ENCODE results near the gene URAD. TPM values are rescaled to one million over a fixed set of nuclear protein-coding genes. Genes with fewer than 3 reads are reported as not detected.

URAD gene
- total RNA-seq, 2 experiments from 2014 or later = not detected

DNA sequence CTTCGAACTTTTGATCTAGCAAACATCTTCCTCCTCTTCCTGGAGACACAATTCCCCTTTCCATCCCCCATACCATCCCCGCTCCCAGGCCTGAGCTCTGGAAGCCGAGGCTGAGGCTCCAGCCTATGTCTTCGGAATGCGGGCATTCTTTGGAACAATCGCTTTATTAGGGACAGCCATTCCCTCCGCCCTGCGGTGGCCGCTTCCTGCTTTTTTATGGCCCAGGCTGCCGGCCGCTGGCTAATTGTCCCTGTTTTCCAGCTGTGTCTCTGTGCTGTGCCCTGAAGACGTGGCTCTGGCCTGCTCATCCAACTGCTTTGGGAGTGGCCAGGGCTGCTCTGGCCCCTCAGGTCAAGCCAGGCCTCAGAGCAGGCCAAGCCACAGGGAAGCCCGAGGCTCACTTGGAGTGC lies 17.3 kb downstream of the URAD start:
- no peak for ATAC-seq
- TF ChIP-seq, protein P1, sequence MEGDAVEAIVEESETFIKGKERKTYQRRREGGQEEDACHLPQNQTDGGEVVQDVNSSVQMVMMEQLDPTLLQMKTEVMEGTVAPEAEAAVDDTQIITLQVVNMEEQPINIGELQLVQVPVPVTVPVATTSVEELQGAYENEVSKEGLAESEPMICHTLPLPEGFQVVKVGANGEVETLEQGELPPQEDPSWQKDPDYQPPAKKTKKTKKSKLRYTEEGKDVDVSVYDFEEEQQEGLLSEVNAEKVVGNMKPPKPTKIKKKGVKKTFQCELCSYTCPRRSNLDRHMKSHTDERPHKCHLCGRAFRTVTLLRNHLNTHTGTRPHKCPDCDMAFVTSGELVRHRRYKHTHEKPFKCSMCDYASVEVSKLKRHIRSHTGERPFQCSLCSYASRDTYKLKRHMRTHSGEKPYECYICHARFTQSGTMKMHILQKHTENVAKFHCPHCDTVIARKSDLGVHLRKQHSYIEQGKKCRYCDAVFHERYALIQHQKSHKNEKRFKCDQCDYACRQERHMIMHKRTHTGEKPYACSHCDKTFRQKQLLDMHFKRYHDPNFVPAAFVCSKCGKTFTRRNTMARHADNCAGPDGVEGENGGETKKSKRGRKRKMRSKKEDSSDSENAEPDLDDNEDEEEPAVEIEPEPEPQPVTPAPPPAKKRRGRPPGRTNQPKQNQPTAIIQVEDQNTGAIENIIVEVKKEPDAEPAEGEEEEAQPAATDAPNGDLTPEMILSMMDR (IDR thresholded peaks at IDR 0.05) = no peak
- ChIA-PET CTCF (interaction anchor here (2.1 to 7.0 kb wide), 3 partner anchors 13 to 144 kb away, joined by 9 to 46 read pairs (median 25); no protein-coding TSS in a partner anchor), POLR2A (interaction anchor here (0.6 kb wide), 1 partner anchor 637 kb away, joined by 5 read pairs; no protein-coding TSS in a partner anchor)
- no peak overlapping the region for H3K27ac Mint-ChIP-seq
- intact Hi-C loops (cut with micrococcal nuclease) = no loop called here
- no peaks in the 10 kb centered on the region for H3K36me3 Mint-ChIP-seq (ENCODE audit: low read depth)
- no peak for DNase-seq
- peaks cover 27% of the 10 kb centered on the region for H3K4me1 Mint-ChIP-seq (ENCODE audit: low read depth)
- H3K27me3 Mint-ChIP-seq = peaks cover 76% of the 10 kb centered on the region
- no peak overlapping the region for H3K4me3 Mint-ChIP-seq
- H3K9me3 Mint-ChIP-seq = no peaks in the 10 kb centered on the region

DNA sequence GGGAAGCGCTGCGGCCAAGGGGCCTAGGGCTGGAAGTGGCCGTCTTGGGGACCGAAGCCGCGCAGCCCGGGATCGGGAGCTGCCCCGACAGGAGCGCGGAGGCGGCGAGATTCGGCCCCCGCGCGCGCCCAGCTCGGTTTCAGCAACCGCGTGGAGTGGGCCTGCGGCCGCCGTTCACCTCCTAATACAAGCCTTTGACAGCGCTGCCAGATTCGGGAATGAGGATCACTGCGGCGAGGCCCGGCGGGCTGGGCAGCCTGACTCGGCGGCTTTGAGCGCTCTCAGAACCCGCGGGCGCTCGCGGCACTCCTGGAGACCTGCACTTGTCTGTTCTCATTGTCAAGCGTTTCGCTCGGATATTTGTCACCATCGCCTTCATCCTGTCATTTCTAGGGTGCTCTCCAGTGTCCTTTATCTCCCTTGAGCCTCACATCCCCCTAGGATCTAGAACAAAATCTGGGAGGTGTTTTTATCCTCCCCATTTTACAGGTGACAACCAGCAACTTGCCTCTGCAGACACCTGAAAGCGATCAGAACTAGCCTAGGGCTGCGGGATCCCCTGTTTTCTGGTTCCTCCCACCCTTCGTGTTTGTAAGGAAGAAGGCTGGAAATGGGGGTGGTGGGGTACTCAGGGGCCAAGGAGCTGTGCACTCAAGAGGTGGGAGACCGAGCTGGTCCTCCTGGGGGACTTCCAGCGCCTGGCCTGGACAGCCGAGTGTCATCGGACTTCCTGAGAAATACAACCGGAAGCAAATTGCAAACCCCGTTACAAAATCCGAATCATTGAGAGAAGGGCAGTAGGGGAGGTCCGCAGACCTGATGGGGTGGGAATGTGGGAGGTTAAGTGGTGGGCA lies 17.9 kb downstream of the URAD start:
- no peak for ATAC-seq
- H3K36me3 Mint-ChIP-seq (ENCODE audit: low read depth) = no peaks in the 10 kb centered on the region
- no peak overlapping the region for H3K27ac Mint-ChIP-seq
- peaks cover 76% of the 10 kb centered on the region for H3K27me3 Mint-ChIP-seq
- TF ChIP-seq, protein P1 (IDR thresholded peaks at IDR 0.05) = no peak
- H3K4me1 Mint-ChIP-seq (ENCODE audit: low read depth) = peaks cover 27% of the 10 kb centered on the region
- ChIA-PET POLR2A (interaction anchor here (1.0 kb wide), 1 partner anchor 43 kb away, joined by 3 read pairs; no protein-coding TSS in a partner anchor), CTCF (interaction anchor here (0.8 to 7.0 kb wide), 5 partner anchors 12 to 145 kb away, joined by 3 to 46 read pairs (median 3); no protein-coding TSS in a partner anchor)
- DNase-seq = no peak
- no peaks in the 10 kb centered on the region for H3K9me3 Mint-ChIP-seq
- no peak overlapping the region for H3K4me3 Mint-ChIP-seq
- intact Hi-C loops (cut with micrococcal nuclease) = no loop called here

DNA sequence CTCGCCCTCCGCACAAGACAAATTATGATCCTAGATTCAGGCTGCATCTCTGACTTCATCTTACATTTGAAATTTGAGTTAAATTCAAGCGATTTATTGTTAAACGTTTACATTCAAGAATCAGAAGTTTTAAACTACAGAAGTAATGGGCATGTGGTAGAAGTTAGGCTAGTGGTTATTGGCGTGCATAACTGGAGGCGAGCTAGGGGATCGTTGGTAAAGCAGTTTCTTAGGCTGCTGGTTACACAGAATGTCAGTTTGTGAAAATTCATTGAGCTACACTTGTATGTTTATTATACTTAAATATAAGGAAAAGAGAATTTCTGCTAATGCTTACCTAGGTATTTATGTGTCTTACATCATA lies 18.6 kb downstream of the URAD start:
- intact Hi-C loops (cut with micrococcal nuclease) = loop anchor here (5.0 kb wide), 2 partner anchors 43 to 173 kb away; no protein-coding TSS in a partner anchor
- ATAC-seq = no peak

DNA sequence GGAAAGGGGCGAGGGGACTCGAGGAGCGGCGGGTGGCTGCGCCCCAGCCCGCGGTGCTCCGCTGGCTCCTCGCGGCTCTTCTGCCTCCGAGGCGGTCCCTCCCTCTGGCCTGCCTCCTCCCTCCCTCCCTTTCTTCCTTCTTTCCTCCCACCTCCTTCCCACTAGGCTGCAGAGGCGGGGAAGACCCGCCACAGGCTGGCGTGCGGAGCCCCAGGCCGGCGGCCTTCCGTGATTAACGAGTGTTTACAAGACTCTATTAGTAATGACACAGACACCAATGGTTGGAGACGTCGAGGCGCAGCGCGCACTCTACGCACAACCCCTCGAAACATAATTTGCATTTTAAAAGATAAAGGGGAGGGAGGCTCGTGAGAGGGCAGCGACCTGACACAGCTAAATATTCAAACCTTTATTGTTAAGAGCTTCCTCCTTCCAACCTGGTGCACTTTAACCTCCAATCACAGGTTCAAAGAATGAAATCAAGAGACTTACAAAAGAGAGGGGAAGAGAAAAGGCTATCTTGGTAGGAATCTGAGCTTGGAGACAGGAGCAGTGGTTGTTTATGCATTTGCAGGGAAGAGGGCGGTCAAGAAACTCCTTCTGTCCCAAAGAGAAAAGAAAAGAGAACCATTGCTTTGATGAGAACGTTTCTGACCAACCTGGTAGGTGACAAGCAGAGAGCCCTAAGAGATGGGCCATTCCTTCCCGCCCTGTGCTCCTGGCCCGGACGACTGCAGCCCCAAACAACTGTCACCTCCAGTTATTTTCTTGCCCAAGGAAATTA lies 19.2 kb downstream of the URAD start, which contains the start of gene CDX2:
Gene CDX2 (minus strand): TSS at position 234 of the 784 bp plus-strand sequence. CDS start 309 bp downstream, outside the sequence.
- peaks cover 76% of the 10 kb centered on the region for H3K27me3 Mint-ChIP-seq
- H3K4me1 Mint-ChIP-seq (ENCODE audit: low read depth) = peaks cover 22% of the 10 kb centered on the region
- DNase-seq (no peak), ATAC-seq (no peak)
- H3K36me3 Mint-ChIP-seq (ENCODE audit: low read depth) = no peaks in the 10 kb centered on the region
- no peak within 1 kb of the TSS for H3K27ac Mint-ChIP-seq
- ChIA-PET CTCF (interaction anchor here (0.9 to 7.0 kb wide), 5 partner anchors 9 to 143 kb away, joined by 3 to 46 read pairs (median 3); no protein-coding TSS in a partner anchor), POLR2A (no interaction called here)
- intact Hi-C loops (cut with micrococcal nuclease) = loop anchor here (5.0 kb wide), 2 partner anchors 42 to 172 kb away; no protein-coding TSS in a partner anchor
- TF ChIP-seq, protein P1 (IDR thresholded peaks at IDR 0.05) = no peak
- no peaks in the 10 kb centered on the region for H3K9me3 Mint-ChIP-seq
- no peak within 1 kb of the TSS for H3K4me3 Mint-ChIP-seq

More for the DNA sequence above, 18.6 kb downstream of the URAD start:
- H3K36me3 Mint-ChIP-seq (ENCODE audit: low read depth) = no peaks in the 10 kb centered on the region
- POLR2A ChIA-PET = interaction anchor here (1.0 kb wide), 1 partner anchor 42 kb away, joined by 3 read pairs; no protein-coding TSS in a partner anchor
- no peak for DNase-seq
- no peak overlapping the region for H3K27ac Mint-ChIP-seq
- H3K27me3 Mint-ChIP-seq = peaks cover 77% of the 10 kb centered on the region
- TF ChIP-seq, protein P1 (IDR thresholded peaks at IDR 0.05) = no peak
- no peak overlapping the region for H3K4me3 Mint-ChIP-seq
- H3K9me3 Mint-ChIP-seq = no peaks in the 10 kb centered on the region
- peaks cover 22% of the 10 kb centered on the region for H3K4me1 Mint-ChIP-seq (ENCODE audit: low read depth)
- CTCF ChIA-PET = interaction anchor here (0.8 to 7.0 kb wide), 6 partner anchors 11 to 144 kb away, joined by 3 to 46 read pairs (median 3); no protein-coding TSS in a partner anchor
